ENCODE results near the gene PRLH. TPM values are rescaled to one million over a fixed set of nuclear protein-coding genes. Genes with fewer than 3 reads are reported as not detected.

The PRLH gene
- total RNA-seq, 6 experiments from 2014 or later: not detected

DNA sequence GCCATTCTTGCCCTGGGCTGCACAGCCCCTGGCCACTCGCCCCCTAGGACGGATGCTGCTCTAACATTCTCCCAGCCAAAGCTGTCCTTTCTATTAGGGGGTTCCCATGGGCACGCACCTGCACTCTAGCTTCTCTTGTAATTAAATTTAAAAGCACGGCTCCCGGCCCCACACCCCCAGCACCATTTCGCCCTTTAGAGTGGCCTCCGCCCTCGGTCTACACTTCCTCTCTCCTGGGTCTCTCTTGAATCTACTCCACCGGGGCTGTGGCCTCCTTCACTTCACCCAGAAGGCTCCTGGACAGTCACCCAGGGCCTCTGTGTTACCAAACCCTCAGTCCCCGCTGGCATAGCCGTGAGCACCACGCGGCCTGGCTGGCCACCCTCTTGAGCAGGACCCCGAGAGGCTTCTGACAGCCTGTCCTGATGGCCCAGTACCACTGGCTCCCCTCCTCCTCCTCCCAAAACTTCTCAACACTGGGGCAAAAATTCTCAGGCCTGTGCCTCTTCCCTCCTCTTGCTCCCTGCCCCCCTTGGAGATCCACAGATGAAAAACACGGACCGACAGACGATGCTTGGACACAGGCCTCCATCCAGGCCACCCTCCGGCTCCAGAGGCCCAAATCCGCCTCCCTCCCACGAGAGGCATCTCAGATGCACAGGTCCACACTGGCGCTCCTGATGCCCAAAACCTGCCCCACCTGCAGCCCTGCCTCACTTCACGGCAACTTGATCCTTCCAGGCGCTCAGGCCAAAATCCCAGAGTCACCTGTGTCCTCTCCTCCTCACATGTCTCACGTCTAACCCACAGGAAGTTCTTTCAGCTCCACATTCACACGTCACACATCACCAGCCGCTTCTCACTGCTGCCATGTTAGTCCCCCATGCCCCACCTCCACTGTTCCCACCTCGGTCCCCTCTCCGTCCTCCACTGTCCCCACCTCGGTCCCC, 31.1 kb downstream of the PRLH start:
- TF ChIP-seq, protein P1, sequence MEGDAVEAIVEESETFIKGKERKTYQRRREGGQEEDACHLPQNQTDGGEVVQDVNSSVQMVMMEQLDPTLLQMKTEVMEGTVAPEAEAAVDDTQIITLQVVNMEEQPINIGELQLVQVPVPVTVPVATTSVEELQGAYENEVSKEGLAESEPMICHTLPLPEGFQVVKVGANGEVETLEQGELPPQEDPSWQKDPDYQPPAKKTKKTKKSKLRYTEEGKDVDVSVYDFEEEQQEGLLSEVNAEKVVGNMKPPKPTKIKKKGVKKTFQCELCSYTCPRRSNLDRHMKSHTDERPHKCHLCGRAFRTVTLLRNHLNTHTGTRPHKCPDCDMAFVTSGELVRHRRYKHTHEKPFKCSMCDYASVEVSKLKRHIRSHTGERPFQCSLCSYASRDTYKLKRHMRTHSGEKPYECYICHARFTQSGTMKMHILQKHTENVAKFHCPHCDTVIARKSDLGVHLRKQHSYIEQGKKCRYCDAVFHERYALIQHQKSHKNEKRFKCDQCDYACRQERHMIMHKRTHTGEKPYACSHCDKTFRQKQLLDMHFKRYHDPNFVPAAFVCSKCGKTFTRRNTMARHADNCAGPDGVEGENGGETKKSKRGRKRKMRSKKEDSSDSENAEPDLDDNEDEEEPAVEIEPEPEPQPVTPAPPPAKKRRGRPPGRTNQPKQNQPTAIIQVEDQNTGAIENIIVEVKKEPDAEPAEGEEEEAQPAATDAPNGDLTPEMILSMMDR (IDR thresholded peaks at IDR 0.05): no peak
- peaks cover 26% of the 10 kb centered on the region for H3K4me1 Mint-ChIP-seq (ENCODE audit: low read depth)
- no peak overlapping the region for H3K4me3 Mint-ChIP-seq
- H3K36me3 Mint-ChIP-seq (ENCODE audit: low read depth): no peaks in the 10 kb centered on the region
- peak overlapping the region; percentile 23; the same call in 1 of the 2 replicates for H3K27ac Mint-ChIP-seq
- peaks cover 3% of the 10 kb centered on the region for H3K27me3 Mint-ChIP-seq (ENCODE audit: insufficient read depth)
- no peak for DNase-seq
- no peaks in the 10 kb centered on the region for H3K9me3 Mint-ChIP-seq

DNA sequence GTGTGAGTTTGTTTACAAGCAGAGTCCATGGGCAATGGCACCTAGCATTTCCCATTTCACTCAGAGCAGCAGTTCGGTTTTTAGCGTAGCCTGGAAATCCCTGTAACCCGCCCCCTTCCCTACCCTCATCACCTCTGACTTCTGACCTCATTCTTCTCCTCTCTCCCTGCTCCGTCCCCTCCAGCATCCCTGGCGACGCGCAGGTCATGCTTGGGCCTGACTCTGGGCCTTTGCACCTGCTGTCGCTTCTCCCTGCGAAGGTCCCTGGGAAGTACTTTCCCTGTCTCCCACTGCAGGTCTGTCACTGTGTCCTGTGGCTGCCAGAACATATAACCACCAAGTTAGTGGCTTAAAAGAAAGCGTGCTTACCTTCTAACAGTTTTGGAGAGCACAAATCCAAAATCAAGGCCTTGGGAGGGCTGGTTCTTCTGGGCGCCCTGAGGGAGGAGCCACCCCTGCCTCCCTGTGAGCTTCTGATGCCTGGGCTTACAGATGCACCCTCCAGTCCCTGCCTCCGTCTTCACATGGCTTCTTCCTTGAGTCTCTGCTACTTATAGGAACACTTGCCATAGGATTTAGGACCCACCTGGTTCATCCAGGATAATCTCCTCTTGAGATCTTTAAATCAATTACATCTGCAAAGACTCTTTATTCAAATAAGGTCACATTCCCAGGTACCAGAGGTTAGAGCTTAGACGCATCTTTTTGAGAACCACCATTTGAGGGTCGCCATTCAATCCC, 32.3 kb downstream of the PRLH start:
- no peak overlapping the region for H3K4me3 Mint-ChIP-seq
- TF ChIP-seq, protein P1 (IDR thresholded peaks at IDR 0.05): no peak
- peaks cover 36% of the 10 kb centered on the region for H3K4me1 Mint-ChIP-seq (ENCODE audit: low read depth)
- no peak for DNase-seq
- peaks cover 3% of the 10 kb centered on the region for H3K27me3 Mint-ChIP-seq (ENCODE audit: insufficient read depth)
- H3K9me3 Mint-ChIP-seq: no peaks in the 10 kb centered on the region
- H3K36me3 Mint-ChIP-seq (ENCODE audit: low read depth): no peaks in the 10 kb centered on the region
- H3K27ac Mint-ChIP-seq: no peak overlapping the region

DNA sequence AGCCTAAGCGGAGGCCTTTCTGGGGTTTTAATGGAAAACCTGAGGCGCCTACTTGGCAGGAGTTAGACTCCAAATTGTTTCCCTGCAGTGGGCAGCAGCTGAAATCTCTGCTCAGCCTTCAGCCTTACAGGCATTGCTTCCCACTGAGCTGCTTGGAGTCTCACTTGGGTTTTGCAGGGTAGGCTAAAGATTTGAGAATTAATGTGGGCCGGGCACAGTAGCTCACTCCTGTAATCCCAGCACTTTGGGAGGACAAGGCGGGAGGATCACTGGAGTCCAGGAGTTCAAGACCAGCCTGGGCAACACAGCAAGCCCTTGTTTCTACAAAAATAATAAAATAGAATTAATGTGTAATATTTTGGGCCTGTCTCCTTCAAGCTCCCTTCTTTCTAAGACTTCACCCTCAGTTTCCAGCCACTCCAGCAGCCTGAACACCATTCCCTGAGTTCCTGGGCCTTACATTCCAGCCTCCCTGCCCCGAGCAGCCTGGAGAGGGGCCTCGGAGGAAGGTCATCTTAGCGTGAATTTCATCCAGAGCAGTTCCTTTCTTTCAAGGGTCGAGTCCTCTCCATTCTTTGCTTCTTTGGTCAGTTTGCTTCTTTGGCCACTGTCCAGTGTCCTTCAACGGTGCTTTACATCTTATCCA, 33.2 kb downstream of the PRLH start:
- H3K4me3 Mint-ChIP-seq: peak overlapping the region; percentile 76
- no peaks in the 10 kb centered on the region for H3K36me3 Mint-ChIP-seq (ENCODE audit: low read depth)
- DNase-seq: no peak
- H3K9me3 Mint-ChIP-seq: no peaks in the 10 kb centered on the region
- TF ChIP-seq, protein P1 (IDR thresholded peaks at IDR 0.05): no peak
- peaks cover 3% of the 10 kb centered on the region for H3K27me3 Mint-ChIP-seq (ENCODE audit: insufficient read depth)
- peaks cover 40% of the 10 kb centered on the region for H3K4me1 Mint-ChIP-seq (ENCODE audit: low read depth)
- H3K27ac Mint-ChIP-seq: peak overlapping the region; percentile 89

DNA sequence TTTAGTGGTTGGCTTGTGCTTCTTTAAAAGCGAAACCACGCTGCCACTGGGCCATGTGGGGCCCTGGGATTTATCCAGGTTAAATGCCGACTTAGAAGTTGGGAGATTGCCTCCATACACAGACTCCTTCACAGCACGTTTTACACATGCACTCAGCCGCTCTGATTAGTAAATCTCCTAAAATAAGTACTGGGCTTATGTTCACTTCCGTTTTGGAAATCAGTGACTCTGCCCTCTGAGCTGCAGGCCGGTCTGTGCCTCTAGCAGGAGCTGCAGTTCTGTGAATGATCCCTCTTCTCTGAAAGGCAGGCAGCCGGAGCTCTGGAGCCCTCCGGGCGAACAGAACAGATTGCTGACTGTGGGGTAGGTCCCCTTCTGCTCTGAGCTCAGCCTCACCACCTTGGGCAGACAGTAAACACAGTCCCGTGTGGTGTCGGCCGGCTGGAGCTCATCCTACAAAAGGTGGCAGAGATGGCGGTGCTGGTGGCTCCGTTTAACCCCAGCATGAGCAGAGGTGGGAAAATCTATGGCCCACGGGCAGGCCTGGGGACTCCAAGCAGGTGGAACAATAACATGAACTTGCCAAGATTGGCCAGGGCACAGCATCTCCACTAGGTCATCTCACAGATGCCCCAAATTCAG, 34.0 kb downstream of the PRLH start:
- H3K9me3 Mint-ChIP-seq: no peaks in the 10 kb centered on the region
- TF ChIP-seq, protein P1 (IDR thresholded peaks at IDR 0.05): peak; percentile 42
- DNase-seq: peak; percentile 55

More for the DNA sequence above, 34.0 kb downstream of the PRLH start:
- peak overlapping the region; percentile 76 for H3K4me3 Mint-ChIP-seq
- peaks cover 33% of the 10 kb centered on the region for H3K4me1 Mint-ChIP-seq (ENCODE audit: low read depth)
- H3K36me3 Mint-ChIP-seq (ENCODE audit: low read depth): no peaks in the 10 kb centered on the region
- peaks cover 3% of the 10 kb centered on the region for H3K27me3 Mint-ChIP-seq (ENCODE audit: insufficient read depth)
- H3K27ac Mint-ChIP-seq: peak overlapping the region; percentile 89
